HG02610 (cell line): Measurements from ENCODE around the gene RHOF.
"Not testable (repeated sequence)": the region's sequence is repeated elsewhere in the genome, so short reads cannot be mapped to it uniquely, and the experiment has no call there.

Source experiments
- ATAC-seq: cut with Tn5 transposase; IDR thresholded peaks from one replicate; pipeline ENCODE4 v1.9.1; 2021; ENCODE audit warnings: mild to moderate bottlenecking, moderate library complexity; ENCODE audit not compliant: unreplicated experiment

RHOF gene

GRCh38 chr12:121776190-121777098 lies 17.0 kb downstream of the RHOF start:
- ATAC-seq: no peak

DNA sequence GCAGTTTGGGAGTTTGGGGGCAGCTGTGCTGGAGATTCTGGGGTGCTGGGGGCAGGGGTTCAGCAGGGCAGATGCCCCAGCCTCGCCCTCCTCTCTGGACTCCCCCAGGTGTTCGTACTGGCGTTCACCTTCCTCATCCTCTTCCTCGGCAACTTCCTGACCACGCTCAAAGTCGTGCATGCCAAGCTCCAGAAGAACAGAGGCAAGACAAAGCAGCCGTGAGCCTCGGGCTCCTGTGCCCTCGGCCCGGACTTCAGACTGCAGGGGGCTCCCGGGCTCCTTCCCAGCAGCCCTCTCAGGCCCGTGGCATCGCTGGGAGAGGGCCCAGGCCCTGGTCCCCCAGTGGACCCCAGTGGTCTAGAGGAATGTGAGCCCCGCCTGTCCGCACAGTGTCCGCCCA lies 18.0 kb downstream of the RHOF start:
- no peak for ATAC-seq

- ATAC-seq: no peak
Observed at GRCh38 chr12:121774968-121775474, 18.5 kb downstream of the RHOF start.

DNA sequence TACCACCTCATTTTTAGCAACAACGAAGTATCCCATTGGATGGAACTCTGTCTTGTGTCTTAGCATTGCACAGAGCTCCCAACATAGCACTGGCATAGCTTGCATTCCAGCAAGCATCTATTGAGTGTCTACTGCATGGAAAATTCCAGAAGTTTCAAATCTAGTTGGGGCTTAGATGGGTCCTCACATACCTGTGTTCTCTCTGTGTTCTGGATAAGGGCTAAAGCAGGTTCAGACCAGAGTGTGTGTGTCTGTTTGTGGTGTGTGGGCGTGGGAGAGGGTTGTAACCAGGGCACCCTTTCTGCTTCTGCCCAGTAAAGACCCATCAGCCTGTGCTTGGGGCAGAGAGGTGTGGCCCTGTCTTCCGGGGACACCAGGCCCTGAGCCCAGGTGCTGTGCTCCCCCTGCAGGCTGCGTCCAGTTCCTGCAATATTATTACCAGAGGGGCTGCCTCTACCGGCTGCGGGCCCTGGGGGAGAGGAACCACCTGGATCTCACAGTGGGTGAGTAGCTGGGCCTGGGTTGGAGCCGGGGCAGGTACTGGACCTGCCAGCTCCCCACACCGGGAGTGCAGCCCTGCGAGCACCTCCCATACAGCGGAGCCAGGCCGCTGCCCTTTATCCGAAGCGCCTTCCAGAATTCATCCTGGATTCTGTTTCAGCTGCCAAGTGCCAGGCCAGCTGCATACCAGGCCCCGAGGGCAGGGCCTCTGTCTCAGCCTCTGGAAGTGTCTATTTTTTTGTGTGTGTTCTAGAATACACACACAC lies 20.3 kb downstream of the RHOF start:
- ATAC-seq: peak; percentile 78

GRCh38 chr12:121770813-121771625 lies 22.5 kb downstream of the RHOF start:
- no peak for ATAC-seq

GRCh38 chr12:121770388-121770787 lies 23.1 kb downstream of the RHOF start:
- ATAC-seq: no peak

DNA sequence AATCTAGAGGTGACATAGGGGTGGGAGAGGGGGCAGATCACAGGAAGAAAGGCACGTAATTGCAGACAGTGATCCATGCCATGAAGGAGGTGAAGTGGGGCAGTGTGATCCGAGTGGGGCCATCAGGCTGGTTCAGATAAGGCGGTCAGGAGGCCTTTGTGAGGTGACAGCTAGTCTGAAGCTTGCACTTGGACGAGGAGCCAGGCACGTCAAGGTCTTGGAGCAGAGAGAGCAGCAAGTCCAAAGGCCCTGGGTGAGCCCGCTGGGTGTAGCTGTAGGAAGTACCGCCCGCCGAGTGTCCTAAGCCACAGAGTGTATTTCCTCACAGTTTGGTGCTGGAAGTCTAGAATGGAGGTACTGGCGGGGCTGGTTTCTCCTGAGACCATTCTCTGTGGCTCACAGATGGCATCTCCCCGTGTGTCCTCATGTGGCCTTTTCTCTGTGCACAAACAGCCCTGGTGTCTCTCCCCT lies 23.6 kb downstream of the RHOF start:
- no peak for ATAC-seq

DNA sequence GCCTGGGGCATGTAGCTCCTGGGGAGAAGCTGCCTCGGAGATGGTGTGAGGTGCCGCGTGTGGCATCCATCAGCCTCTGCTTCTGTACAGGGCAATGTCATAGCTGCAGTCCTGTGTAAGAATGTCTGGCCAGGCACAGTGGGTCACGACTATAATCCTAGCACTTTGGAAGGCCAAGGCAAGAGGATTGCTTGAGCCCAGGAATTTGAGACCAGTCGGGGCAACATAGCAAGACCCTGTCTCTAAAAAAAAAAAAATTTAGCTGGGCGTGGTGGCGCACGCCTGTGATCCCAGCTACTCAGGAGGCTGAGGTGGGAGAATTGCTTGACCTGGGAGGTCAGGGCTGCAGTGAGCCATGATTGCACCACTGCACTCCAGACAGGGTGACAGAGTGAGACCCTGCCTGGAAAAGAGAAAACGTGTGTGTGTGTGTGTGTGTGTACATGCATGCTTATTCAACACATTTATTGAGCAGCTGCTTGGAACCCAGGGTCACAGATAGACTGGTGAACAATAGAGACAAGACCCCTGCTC lies 24.1 kb downstream of the RHOF start:
- ATAC-seq: no peak

DNA sequence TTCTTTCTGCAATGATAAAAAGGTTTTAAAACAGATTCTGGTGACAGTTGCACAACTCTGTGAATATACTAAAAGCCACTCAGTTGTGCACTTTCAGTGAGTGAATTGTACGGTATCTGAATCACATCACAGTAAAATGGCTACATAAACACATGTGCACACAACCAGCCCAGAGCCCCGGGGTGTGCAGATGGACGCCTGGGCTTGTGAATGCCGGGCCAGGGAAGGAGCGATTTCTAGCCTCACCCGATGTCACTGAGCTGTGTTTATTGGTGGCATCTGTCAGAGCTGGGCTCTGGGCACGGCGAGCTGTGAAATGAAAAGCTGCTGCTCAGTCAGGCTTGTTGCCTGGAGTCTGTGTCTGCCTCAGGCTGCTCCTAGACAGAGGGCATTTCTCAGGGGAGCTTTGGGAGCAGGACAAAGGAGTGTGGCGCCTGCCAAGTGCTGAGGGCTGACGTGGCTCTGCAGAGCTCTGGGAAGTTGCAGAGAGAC lies 25.9 kb downstream of the RHOF start:
- ATAC-seq: no peak

GRCh38 chr12:121766290-121767039 lies 27.0 kb downstream of the RHOF start:
- no peak for ATAC-seq

DNA sequence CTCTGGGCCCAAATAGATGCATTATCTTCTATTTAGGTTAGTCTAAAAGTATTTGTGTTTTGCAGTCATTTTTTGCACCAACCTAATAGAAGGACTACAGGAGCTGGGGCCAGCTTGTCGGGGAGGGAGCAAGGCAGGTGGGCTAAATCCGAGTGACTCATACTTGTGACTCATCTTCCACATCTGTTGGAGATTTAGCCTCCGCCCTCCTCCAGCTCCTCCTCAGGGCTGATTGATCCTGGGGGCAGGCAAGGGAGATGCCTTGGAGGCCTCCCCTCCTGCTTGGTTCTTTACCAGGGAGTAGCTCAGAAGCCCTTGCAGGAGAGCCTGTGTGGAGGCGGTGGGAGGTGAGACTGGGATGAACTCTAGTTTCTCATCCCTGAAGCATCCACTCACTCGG lies 27.9 kb downstream of the RHOF start:
- ATAC-seq: no peak

GRCh38 chr12:121764808-121765207 lies 28.7 kb downstream of the RHOF start:
- ATAC-seq: no peak

- ATAC-seq: no peak
Observed at GRCh38 chr12:121762269-121762668, 31.2 kb downstream of the RHOF start.

DNA sequence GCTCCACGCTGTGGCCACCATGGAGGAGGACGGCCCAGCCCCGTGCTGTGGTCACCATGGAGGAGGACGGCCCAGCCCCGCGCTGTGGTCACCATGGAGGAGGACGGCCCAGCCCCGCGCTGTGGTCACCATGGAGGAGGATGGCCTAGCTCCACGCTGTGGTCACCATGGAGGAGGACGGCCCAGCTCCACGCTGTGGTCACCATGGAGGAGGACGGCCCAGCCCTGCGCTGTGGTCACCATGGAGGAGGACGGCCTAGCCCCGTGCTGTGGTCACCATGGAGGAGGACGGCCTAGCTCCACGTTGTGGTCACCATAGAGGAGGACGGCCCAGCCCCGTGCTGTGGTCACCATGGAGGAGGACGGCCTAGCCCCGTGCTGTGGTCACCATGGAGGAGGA lies 35.0 kb downstream of the RHOF start:
- not testable (repeated sequence) for ATAC-seq

DNA sequence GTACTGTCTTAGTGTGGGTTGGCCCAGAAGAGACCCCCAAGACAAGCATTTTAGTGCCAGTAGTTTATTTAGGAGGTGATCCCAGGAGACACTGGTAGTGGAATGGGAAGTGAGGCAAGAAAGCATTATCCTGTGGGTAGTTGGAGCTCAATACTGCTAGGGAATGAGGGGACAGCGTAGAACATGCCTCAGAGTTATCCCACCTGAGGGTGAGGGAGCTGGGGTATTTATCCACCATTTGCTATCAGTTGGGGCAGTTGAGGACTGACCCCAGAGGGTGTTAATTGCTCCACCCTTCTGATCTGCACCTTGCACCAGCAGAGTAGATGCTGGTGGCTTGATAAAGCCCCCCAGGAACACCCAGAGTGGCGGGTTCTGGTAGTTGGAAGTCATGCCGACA lies 37.9 kb downstream of the RHOF start:
- no peak for ATAC-seq

- no peak for ATAC-seq
Observed at GRCh38 chr12:121754836-121755235, 38.7 kb downstream of the RHOF start.

- no peak for ATAC-seq
Observed at GRCh38 chr12:121753844-121754264, 39.6 kb downstream of the RHOF start.

DNA sequence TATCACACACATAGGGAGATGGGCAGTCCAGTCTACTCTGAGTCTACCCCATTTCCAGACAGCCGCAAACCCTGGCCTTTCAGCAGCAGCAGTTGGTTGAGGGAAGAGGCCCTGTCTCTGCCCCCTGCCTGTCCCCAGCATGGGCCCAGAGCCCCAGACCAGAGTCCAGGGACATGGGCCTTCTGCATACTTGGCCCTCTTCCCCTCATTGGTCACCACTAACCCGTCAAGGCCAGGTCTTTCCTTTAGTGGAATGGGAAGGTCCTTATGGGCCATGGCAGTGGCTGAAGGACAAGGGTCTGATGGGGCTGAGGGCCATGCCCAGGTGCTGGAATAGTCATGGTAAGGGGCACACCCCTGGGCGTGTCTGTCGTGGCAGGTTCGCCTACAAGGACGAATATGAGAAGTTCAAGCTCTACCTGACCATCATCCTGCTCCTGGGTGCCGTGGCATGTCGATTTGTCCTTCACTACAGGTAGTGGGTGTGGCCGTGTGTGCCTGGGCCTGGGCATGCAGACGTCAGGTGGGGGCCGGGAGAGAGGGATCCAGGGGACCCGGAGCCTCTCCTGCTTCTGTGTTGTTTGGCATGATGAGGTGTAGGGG lies 41.6 kb downstream of the RHOF start:
- no peak for ATAC-seq

GRCh38 chr12:121751034-121751433 lies 42.5 kb downstream of the RHOF start:
- ATAC-seq: no peak
